ENCODE measurements around the gene ENTREP1.

Gene ENTREP1

GRCh38 chr9:69307446-69308205, 17.4 kb upstream of the ENTREP1 start:
- no peaks in the 10 kb centered on the region for H3K36me3 Mint-ChIP-seq
- no peaks in the 10 kb centered on the region for H3K4me1 Mint-ChIP-seq
- ATAC-seq, result no peak
- H3K27ac Mint-ChIP-seq, result no peak overlapping the region
- H3K9me3 Mint-ChIP-seq, result peaks cover 4% of the 10 kb centered on the region
- H3K4me3 Mint-ChIP-seq, result no peak overlapping the region
- DNase-seq (ENCODE audit: low spot score in 2 of 2), result no peak

GRCh38 chr9:69308206-69308931, 16.6 kb upstream of the ENTREP1 start:
- H3K36me3 Mint-ChIP-seq, result no peaks in the 10 kb centered on the region
- no peak for DNase-seq (ENCODE audit: low spot score in 2 of 2)
- no peak overlapping the region for H3K27ac Mint-ChIP-seq
- no peak for ATAC-seq
- H3K4me1 Mint-ChIP-seq, result no peaks in the 10 kb centered on the region
- no peak overlapping the region for H3K4me3 Mint-ChIP-seq
- H3K9me3 Mint-ChIP-seq, result peaks cover 4% of the 10 kb centered on the region

- no peak overlapping the region for H3K4me3 Mint-ChIP-seq
- H3K9me3 Mint-ChIP-seq, result peaks cover 11% of the 10 kb centered on the region
- H3K36me3 Mint-ChIP-seq, result no peaks in the 10 kb centered on the region
- H3K4me1 Mint-ChIP-seq, result peaks cover 2% of the 10 kb centered on the region
- DNase-seq (ENCODE audit: low spot score in 2 of 2) (no peak), ATAC-seq (no peak)
- H3K27ac Mint-ChIP-seq, result no peak overlapping the region
Measured at GRCh38 chr9:69313175-69313574, 11.8 kb upstream of the ENTREP1 start.

- peaks cover 11% of the 10 kb centered on the region for H3K9me3 Mint-ChIP-seq
- ATAC-seq, result no peak
- H3K4me3 Mint-ChIP-seq, result no peak overlapping the region
- no peak for DNase-seq (ENCODE audit: low spot score in 2 of 2)
- H3K27ac Mint-ChIP-seq, result no peak overlapping the region
- peaks cover 5% of the 10 kb centered on the region for H3K4me1 Mint-ChIP-seq
- H3K36me3 Mint-ChIP-seq, result no peaks in the 10 kb centered on the region
Measured at GRCh38 chr9:69314547-69314946, 10.5 kb upstream of the ENTREP1 start.

GRCh38 chr9:69317081-69317480, 7.9 kb upstream of the ENTREP1 start:
- ATAC-seq, result no peak
- no peak for DNase-seq (ENCODE audit: low spot score in 2 of 2)
- peaks cover 8% of the 10 kb centered on the region for H3K9me3 Mint-ChIP-seq
- H3K4me1 Mint-ChIP-seq, result peaks cover 5% of the 10 kb centered on the region
- H3K27ac Mint-ChIP-seq, result no peak overlapping the region
- no peak overlapping the region for H3K4me3 Mint-ChIP-seq
- H3K36me3 Mint-ChIP-seq, result no peaks in the 10 kb centered on the region

- DNase-seq (ENCODE audit: low spot score in 2 of 2), result peak in 1 of 2 donors; percentile 52
- H3K4me3 Mint-ChIP-seq, result no peak overlapping the region
- H3K27ac Mint-ChIP-seq, result no peak overlapping the region
- ATAC-seq, result peak; percentile 95
- H3K36me3 Mint-ChIP-seq, result no peaks in the 10 kb centered on the region
- peaks cover 5% of the 10 kb centered on the region for H3K4me1 Mint-ChIP-seq
- H3K9me3 Mint-ChIP-seq, result peaks cover 7% of the 10 kb centered on the region
Measured at GRCh38 chr9:69317894-69318293, 7.1 kb upstream of the ENTREP1 start.

- ATAC-seq (no peak), DNase-seq (ENCODE audit: low spot score in 2 of 2) (peak in 1 of 2 donors; percentile 22)
- Mint-ChIP-seq H3K4me3 (no peak overlapping the region), H3K36me3 (no peaks in the 10 kb centered on the region), H3K9me3 (no peaks in the 10 kb centered on the region), H3K4me1 (peaks cover 5% of the 10 kb centered on the region), H3K27ac (no peak overlapping the region)
Measured at GRCh38 chr9:69319324-69320025, 5.5 kb upstream of the ENTREP1 start.

- Mint-ChIP-seq H3K4me1 (peaks cover 5% of the 10 kb centered on the region), H3K4me3 (no peak overlapping the region), H3K27ac (no peak overlapping the region), H3K36me3 (no peaks in the 10 kb centered on the region), H3K9me3 (no peaks in the 10 kb centered on the region)
- DNase-seq (ENCODE audit: low spot score in 2 of 2), result no peak
- no peak for ATAC-seq
Measured at GRCh38 chr9:69322256-69322655, 2.8 kb upstream of the ENTREP1 start.

- Mint-ChIP-seq H3K36me3 (no peaks in the 10 kb centered on the region), H3K27ac (no peak overlapping the region), H3K4me3 (no peak overlapping the region), H3K9me3 (no peaks in the 10 kb centered on the region), H3K4me1 (no peaks in the 10 kb centered on the region)
- ATAC-seq (no peak), DNase-seq (ENCODE audit: low spot score in 2 of 2) (no peak)
Measured at GRCh38 chr9:69323861-69324260, 1.2 kb upstream of the ENTREP1 start.

- DNase-seq (ENCODE audit: low spot score in 2 of 2) (no peak), ATAC-seq (peak; percentile 47)
- no peaks in the 10 kb centered on the region for H3K36me3 Mint-ChIP-seq
- H3K4me1 Mint-ChIP-seq, result no peaks in the 10 kb centered on the region
- no peak overlapping the region for H3K4me3 Mint-ChIP-seq
- H3K27ac Mint-ChIP-seq, result no peak overlapping the region
- H3K9me3 Mint-ChIP-seq, result no peaks in the 10 kb centered on the region
Measured at GRCh38 chr9:69325409-69326212, 596 bp downstream of the ENTREP1 start.

GRCh38 chr9:69326261-69326660, 1.2 kb downstream of the ENTREP1 start:
- Mint-ChIP-seq H3K27ac (no peak overlapping the region), H3K36me3 (no peaks in the 10 kb centered on the region), H3K4me1 (no peaks in the 10 kb centered on the region), H3K9me3 (no peaks in the 10 kb centered on the region), H3K4me3 (no peak overlapping the region)
- ATAC-seq (no peak), DNase-seq (ENCODE audit: low spot score in 2 of 2) (no peak)

GRCh38 chr9:69330580-69330979, 5.6 kb downstream of the ENTREP1 start:
- Mint-ChIP-seq H3K4me3 (no peak overlapping the region), H3K4me1 (no peaks in the 10 kb centered on the region), H3K9me3 (no peaks in the 10 kb centered on the region), H3K27ac (no peak overlapping the region), H3K36me3 (no peaks in the 10 kb centered on the region)
- ATAC-seq (no peak), DNase-seq (ENCODE audit: low spot score in 2 of 2) (no peak)

GRCh38 chr9:69331444-69331843, 6.4 kb downstream of the ENTREP1 start:
- Mint-ChIP-seq H3K36me3 (no peaks in the 10 kb centered on the region), H3K27ac (no peak overlapping the region), H3K4me1 (no peaks in the 10 kb centered on the region), H3K4me3 (no peak overlapping the region), H3K9me3 (no peaks in the 10 kb centered on the region)
- DNase-seq (ENCODE audit: low spot score in 2 of 2), result no peak
- ATAC-seq, result no peak

GRCh38 chr9:69332067-69332685, 7.2 kb downstream of the ENTREP1 start:
- H3K27ac Mint-ChIP-seq, result no peak overlapping the region
- ATAC-seq (no peak), DNase-seq (ENCODE audit: low spot score in 2 of 2) (no peak)
- H3K36me3 Mint-ChIP-seq, result no peaks in the 10 kb centered on the region
- H3K4me1 Mint-ChIP-seq, result no peaks in the 10 kb centered on the region
- H3K9me3 Mint-ChIP-seq, result no peaks in the 10 kb centered on the region
- no peak overlapping the region for H3K4me3 Mint-ChIP-seq

- ATAC-seq (no peak), DNase-seq (ENCODE audit: low spot score in 2 of 2) (no peak)
- Mint-ChIP-seq H3K27ac (no peak overlapping the region), H3K4me3 (no peak overlapping the region), H3K9me3 (no peaks in the 10 kb centered on the region), H3K4me1 (no peaks in the 10 kb centered on the region), H3K36me3 (no peaks in the 10 kb centered on the region)
Measured at GRCh38 chr9:69333716-69334115, 8.7 kb downstream of the ENTREP1 start.

Data from stimulated activated effector memory CD8-positive, alpha-beta T cell treated with anti-CD3 and anti-CD28 coated beads, Interleukin-12 subunit alpha, Interleukin-12 subunit beta, amount 100 ng/mL, for 72 hours (primary cell).